ENCODE data around the gene RBM33.
A peak's percentile ranks its signal among the peaks of the same experiment; 100 is the strongest.

The RBM33 gene

DNA sequence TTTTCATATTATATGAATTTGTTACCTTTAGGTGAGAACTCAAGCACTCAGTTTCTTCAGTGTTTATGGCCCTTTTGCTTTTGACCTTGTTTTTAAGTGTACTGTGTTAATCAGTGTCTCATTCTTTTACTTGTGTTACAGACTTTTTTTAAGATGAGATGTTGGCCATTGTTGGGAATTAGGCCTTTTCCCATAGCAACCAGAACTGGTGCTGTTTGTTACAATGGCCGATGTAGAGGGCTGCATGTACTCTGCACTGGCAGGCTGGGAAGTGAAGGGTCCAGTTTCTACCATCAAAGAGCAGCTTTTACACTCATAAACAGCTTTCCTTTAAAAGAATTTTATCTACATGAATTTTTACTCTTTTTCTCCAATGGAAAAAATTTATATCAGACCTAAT is 102.7 kb downstream of the RBM33 start:
- DNase-seq (ENCODE audit: low read depth in 2 of 2), result no peak

DNA sequence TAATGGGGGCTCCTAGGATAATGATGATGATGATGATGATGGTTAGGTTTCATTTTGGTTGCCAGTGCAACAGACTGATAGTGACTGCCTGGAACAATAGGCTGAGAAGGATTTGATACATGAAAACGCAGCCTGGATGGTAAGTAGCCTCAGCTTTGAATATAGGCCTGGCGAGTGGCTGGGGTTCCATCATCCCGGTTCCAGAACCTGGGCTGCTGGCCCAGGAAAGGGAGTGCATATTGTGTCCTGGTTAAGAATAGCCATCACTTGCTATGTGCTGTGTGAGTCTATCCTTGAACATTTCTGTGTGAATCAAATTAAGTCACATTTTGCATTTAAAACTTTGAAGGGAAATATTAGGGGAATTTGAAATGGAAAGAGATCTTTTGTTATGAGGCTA is 105.1 kb downstream of the RBM33 start:
- DNase-seq (ENCODE audit: low read depth in 2 of 2), result no peak

DNA sequence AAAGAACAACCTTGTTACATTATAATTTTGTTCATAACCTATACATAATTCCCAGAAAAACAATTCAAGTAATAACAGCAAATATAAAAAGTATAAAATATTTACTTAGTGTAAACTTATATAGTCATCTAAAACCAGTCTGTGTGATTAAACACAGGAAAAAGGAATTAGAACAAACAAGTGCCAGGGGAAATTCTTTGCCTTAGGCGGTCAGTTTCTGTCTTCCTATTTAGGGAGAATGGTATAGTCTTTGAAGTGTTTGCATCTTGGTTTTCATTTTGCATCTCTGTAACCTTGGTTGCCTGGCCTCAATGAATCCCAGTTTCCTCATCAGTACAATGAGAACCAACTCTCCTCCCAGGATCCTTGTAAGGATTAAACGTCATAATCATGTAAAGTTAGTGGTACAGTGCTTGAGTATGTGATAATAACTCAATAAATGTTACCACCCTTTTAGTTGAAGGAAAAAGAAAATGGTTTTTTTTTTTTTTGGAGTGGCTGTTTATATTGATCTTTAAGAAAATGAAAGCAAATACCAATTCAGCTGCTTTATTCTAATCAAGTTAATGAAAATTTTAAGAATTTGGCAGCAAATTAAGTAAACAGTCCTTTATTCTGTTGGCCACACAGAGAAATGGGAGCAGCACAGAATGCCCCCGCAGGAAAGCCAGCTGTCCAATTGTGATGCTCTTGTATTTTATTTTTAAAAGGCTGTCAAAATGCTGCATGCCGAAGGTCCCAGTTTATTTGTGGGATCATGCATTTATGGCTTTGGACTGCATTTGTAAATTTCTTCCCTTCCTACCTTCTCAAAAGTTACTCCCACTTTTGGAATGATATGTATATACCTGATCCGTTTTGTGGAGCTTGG is 106.0 kb downstream of the RBM33 start:
- no peak for DNase-seq (ENCODE audit: low read depth in 2 of 2)

DNA sequence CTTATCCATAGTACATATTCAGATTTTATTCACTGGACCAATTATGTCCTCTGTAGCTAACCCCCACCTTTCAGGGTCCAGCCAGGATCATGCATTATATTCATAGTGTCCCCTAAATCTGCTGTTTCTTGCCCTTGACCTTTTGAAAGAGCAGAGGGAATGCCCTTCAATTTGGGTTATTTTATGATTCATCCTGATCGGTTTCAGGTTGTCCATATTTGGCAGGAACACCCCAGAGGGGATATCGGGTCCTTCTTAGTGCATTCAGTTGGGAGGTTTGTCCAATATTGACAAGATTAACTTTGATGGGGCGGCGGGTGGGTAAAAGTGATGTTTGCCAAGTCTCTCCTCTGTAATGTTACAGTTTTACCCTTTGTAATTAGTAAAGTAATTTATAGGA is 106.9 kb downstream of the RBM33 start:
- DNase-seq (ENCODE audit: low read depth in 2 of 2), result no peak

DNA sequence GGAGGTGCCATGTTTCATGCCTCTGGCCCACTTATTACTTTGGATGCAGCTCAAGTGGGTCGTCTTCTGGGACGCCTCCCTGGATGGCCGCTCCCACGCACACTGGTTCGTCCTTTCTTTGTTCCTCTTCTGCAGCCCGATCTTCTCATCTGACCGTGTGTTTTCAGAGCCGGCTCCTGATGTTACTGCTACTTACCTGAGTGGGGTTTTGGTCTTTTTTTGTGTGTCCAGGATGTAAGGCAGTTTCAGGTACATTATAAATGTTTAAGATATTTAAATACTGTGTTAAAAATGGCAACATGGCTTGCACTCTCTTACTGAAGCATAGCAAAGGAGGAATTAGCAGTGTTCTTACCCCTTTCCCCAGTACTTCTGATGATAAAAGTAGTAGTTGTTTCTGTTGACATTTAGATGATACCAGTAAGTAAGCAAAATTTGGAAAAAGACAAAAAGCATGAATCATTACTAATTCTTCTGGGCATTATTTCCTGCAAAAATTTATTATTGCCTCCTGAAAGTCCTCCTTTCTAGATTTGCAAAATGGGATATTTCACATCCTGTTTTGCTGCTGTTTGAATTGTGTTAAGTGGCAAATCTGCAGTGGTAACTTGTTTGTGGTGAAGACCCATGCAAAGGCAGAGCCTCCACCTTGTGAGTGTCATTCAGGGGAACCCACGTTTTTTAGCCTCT is 108.4 kb downstream of the RBM33 start:
- no peak for DNase-seq (ENCODE audit: low read depth in 2 of 2)

DNA sequence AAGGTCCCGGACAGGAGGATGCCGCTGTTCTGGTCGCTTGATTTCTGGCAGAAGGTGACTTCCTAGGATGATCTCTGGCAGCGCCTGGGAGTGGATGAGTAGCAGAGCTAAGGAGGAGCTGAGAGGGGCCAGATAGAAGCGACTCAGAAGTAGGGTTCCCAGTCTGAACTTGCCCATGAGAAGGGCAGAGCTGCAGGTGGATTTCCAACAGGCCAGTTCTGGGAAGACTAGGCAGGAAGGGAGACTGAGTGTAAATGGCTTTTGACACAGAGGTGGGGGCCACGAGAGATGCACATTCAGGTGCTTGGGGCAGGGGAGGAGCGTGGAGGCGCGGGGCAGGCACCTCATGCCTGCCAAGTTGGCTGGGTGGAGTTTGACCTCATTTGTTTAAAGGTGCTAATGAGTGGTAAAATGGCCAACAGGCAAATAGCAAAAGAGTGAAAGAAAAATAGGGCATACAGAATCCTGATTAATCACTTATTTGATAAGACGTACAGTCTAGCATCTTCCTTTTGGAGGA is 109.0 kb downstream of the RBM33 start:
- DNase-seq (ENCODE audit: low read depth in 2 of 2), result no peak

DNA sequence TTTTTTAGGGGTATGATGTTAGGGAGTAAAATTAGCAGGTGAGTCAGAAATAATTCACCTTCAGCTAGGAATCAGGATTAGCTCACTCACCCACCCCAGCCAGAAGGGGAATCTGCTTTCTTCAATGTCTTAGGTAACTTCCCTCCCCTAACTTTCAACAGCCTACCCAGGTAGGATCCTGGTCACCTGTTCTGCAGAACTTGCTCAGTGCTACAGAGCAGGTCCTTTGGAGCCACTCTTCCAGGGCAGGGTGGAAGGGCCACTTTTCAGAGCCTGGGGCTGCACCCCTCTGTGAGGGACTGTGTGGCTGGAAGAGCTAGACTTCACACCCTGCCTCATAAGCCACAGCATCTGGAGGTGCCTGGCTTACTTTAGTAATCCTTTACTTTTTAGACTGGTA is 109.7 kb downstream of the RBM33 start:
- DNase-seq (ENCODE audit: low read depth in 2 of 2), result no peak

DNA sequence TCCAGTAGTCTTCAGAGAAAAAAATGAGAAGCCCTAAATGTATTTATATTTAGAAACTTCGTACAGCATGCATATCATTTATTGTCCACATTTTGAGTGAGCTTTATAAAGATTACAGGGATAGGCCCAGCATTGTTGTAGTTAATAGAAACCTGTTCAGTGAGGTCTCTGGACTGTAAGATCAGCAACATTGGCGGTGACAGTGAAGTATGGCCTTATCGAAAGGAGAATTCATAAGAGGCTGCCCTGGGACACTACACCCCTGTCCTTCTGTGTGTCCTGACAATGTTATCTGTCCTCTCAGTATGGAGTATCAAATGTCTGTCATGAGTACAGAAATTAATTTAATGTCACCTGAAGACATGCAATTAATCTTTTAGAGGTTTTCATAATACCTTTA is 110.6 kb downstream of the RBM33 start:
- no peak for DNase-seq (ENCODE audit: low read depth in 2 of 2)

DNA sequence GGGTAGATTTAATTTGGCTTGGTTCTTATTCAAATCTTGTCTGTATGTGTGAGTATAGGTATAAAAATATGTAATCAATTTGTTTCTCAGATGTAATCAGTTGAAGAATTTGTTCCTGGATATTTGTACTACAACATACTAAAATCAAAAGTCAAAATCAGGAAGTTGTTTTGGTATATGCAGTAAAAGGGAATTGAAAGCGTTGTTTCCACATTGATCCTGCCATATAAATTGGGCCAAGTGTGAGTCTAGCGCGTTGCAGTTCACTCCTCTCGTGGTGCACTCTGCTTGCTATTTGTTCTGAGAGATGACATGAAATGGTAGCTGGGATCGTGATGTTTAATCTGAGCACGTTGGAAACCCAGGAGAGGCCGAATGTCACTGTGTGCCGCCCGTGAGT is 111.9 kb downstream of the RBM33 start:
- no peak for DNase-seq (ENCODE audit: low read depth in 2 of 2)

DNA sequence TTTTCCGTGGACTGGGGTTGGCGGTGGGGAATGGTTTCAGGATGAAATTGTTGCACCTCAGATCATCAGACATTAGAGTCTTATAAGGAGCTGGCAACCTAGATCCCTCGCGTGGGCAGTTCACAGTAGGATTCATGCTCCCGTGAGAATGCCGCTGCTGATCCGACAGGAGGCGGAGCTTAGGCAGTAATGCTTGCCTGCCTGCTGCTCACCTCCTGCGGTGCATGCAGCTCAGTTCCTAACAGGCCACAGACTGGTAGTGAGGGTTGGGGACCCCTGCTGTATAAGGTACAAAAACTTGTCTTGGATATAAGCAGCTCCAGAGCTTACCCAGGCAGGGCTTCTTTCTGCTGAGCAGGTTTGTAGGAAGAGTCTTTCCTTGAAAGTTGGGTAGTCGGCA is 113.9 kb downstream of the RBM33 start:
- DNase-seq (ENCODE audit: low read depth in 2 of 2), result no peak

DNA sequence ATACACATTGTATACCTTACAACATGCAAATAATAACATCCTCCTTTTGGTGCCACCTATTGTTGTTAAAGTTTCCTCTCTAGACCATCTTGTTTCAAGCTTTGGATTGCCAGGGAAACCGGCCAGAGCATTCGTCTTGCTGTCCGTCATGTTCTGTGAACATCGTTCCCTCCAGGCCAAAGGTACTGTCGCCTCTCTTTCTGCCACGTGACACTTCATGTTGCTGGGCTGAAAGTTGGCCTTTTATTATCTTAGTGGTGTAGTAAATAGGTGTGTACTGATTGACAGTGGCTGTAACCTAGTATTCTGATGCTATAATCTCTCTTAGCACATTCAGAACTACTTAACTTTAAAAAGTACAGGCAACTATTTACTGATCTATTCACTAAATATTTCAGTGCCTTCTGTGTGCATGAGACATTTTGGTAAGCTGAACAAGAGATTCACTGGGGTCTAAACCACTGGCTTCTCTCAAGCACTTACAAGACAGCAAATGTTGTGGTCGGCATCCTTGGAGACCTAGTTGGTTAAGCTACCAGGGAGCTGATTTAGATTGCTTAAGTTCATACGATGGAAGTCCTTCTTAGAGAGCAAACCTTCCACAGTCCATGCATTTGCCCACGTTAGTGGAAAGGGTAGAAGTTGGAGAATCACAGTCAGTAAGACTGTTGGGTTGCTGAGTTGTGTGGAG is 115.4 kb downstream of the RBM33 start:
- no peak for DNase-seq (ENCODE audit: low read depth in 2 of 2)

DNA sequence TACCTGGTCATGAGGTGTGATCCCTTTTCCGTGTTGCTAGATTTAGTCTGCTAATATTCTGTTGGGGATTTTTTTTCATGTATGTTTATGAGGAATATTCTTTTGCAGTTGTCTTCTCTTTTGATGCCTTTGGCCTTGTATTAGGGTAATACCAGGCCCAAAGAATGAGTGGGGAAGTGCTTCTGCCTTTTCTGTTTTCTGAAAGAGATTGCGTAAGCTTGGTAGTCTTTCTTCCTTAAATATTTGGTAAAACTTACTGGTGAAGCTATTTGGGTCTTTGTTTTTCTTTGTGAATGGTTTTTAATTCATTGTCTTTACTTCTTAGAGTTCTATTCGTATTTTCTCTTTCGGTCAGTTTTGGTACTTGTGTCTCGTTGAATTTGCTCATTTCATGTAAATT is 116.7 kb downstream of the RBM33 start:
- no peak for DNase-seq (ENCODE audit: low read depth in 2 of 2)

DNA sequence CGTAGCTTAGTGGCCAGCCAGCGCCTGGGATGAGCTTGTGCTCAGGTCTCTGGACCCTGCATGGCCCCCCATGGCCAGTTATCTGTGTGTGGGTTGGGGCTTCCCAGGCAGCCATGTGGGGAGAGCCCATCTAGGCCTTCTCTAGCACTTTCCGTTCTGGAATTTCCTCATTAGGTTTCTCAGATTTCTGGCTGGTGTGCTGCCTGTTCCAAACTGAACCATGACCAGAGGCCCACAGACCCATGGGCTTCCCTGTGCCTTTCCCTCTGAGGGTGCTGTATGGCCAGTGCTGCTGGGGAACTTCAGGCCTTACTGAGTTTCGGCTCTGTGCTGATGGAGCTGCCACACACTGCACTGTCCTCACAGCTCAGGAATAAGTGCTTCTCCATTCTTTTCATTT is 117.6 kb downstream of the RBM33 start:
- DNase-seq (ENCODE audit: low read depth in 2 of 2), result no peak

DNA sequence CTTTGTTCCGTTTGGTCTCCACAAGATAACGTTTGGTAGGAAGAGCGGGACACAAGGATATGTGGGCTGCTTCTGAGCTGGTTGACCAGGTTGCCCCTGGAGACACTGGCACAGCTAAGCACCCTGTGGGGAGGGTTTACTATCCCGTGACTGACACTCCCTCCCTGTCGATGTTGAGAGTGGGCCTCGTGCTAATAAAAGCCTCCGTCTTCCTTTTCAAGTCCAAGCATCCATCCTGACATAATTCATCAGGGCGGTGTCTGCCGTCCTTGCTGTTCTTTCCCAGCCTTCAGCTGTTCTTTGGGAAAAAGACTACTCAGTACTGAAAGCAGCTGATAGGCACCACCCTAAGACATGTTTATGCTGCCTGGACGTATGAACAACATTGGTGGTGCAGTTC is 118.2 kb downstream of the RBM33 start:
- no peak for DNase-seq (ENCODE audit: low read depth in 2 of 2)

DNA sequence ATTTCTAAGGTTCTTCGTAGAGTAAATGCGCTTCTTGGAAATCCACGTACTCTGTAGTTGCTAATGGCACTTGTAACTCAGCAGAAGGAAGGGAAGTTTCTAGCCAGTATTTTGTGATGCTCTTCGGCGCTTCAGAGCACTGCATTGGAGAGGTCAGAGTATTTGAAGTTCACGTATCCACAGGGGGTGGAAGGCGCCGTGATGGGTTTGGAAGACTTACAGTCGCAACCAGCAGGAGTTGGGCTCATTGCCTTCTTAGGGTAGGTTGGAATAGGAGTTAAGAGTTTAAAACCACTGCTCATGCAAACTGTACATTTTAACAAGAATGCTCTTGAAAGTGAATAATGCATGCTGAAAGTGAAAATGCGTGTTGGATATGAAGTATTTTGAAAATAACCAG is 118.7 kb downstream of the RBM33 start:
- DNase-seq (ENCODE audit: low read depth in 2 of 2), result no peak

DNA sequence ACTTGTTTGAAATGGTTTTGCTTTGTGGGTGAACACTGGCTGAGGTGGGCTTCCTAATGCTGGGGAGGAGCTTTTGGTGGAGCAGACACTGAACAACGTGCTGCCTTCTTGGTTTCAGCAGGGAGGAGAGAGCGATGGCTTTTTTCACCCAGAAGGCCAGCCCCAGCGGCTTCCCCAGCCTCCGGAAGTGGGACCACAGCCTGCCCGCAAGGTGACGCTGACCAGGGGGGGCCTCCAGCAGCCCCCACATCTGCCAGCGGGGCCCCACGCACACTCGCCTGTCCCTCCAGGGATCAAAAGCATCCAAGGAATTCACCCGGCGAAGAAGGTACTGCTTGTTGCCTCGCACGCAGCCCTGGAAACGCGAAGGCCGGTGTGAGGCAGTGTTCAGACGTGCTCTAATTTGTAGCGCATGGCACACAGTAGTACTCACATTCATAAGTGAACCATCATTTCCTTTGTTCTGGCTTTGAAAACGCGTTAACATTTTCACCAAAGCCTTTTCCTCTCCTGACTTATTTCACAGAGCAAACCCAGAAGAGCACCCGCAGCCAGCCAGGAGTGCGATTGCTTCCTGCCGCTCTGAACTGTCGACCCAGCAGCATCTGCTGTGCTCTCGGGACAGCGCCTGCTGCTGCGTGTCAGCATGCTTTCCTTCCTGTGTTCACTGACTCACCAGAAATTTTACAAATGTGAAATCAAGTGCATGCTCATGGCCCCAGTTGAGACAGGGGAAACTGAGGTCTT is 119.4 kb downstream of the RBM33 start:
- peak; percentile 50 to 55 for DNase-seq (ENCODE audit: low read depth in 2 of 2)

DNA sequence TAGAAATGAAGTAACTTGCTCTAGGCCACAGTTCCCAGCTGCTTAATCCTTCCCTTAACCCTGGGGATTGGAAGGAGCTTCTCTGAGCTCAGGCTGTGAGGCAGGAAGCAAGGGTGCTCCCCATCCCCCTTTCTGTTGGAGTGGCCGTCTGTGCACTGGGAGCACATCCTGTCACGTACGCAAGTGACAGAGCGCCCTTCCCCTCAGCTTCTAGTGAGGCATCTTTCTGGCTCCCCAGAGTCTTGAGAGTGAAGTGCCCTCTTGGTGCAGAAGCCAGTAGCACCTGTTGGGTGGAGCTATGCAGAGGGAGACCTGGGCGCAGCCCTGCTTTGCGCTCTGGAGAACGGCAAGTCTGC is 120.0 kb downstream of the RBM33 start:
- peak; percentile 29 to 37 for DNase-seq (ENCODE audit: low read depth in 2 of 2)

DNA sequence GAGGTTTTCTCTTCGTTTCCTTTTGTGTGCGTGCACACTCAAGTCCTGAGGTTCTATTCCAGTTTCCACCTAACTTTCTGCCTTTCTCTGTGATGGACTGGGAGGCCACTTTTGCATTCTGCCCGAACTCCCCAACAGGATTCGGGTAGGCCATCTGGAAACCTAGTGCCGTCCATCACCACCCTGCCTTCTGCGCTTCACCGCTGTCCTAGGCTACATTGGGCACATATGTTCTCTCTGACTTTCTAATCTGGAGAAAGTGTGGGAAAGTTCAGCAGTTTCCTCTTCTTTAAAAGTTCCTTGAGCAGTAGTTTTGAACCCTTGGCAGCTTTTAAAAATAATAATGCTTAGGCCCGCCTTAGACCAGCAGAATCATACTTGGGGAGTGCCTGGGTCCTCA is 121.0 kb downstream of the RBM33 start:
- no peak for DNase-seq (ENCODE audit: low read depth in 2 of 2)

DNA sequence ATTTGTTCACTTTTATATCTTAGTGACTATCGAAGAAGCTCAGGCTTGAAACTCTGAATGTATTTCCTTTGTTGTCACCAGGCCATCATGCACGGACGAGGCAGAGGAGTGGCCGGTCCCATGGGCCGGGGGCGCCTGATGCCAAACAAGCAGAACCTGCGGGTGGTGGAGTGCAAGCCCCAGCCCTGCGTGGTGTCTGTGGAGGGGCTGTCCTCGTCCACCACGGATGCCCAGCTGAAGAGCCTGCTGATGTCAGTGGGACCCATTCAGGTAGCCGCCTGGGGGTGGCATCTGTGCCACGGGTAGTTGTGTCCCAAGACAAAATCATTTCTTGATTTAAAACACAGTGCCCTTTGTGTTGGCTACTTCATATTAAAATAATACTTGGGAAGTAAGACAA is 121.9 kb downstream of the RBM33 start:
- no peak for DNase-seq (ENCODE audit: low read depth in 2 of 2)

DNA sequence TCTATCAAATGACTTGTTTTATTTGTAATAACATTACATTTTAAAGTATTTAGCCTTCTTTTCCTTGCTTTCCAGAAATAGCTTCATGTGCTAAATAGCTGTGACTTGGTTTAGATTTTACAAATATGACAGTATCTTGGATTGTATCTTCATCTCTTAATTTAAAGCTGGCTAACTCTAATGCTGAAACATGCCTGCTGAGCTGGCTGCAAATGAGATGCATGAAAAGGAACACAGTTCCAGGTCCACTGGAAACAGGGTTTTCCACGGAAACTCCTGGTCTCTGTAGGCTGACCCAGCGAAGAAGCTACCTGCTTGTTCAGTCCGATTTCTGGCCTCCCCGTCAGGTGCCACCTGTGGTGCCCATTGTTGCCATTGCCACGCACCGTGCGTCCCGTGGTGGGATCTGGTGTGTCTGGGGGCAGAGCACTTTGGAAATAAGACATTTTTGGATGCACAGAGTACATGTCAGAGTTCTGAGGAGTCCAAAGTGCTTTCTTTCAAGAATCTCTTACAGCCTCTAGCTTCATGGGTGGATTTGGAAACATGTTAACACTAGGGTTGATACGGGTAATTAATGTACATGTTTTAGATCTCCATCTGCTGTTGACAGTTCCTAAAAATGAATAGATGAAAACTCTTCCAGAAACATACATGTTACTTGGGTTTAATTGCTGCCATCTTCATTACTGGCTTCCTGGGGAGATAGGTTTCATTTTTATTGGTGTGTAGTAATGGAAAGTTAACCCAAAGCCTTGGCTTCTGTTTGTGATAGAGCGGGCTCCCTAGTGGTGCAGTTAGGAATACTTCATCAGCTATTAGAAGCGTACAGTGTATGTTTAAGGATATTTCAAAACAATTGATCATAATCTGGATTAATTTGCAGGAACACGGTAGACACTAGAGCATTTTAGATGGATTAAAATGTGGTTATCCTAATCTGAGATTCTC is 122.8 kb downstream of the RBM33 start:
- no peak for DNase-seq (ENCODE audit: low read depth in 2 of 2)

DNA sequence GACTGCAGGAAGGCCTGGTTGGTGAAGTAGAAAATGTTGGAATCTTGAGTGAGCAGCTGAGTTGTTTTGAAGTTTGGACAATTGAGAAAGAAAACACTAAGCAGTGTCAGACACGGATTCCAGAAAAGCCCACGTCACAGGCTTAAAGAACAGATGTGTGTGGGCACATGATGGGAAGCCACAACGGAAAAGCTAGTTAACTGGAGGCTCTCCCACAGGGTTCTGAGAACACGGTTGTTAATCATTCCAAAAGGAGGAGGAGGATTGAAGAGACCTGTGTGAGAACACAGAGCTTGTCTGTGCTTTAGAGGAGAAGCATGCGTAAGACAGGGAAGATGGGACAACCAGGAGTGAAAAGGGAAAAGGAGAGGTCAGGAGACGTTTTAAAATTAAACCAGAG is 125.2 kb downstream of the RBM33 start:
- DNase-seq (ENCODE audit: low read depth in 2 of 2), result no peak

Measured in stimulated activated CD8-positive, alpha-beta memory T cell treated with anti-CD3 and anti-CD28 coated beads, Interleukin-15, amount 100 ng/mL, for 48 hours (primary cell).